ENCODE data around the gene DSTN.

GRCh38 chr20:17609811-17610377 is 40.0 kb downstream of the DSTN start:
- TF ChIP-seq CTCF (IDR thresholded peaks at IDR 0.05; ENCODE audit: extremely low read depth in 1 of 2, insufficient read depth in 1 of 2, low read depth in 1 of 2, low read length in 2 of 2) (no peak), EZH2 (IDR thresholded peaks at IDR 0.05; ENCODE audit: borderline replicate concordance, low read depth, low read length, severe bottlenecking) (no peak), POLR2AphosphoS5 (IDR thresholded peaks at IDR 0.05; ENCODE audit: insufficient read depth, low read depth, low read length) (no peak), POLR2A (IDR thresholded peaks at IDR 0.05; ENCODE audit: low read depth, low read length) (no peak), MAX (IDR thresholded peaks at IDR 0.05; ENCODE audit: insufficient read depth, insufficient read length) (no peak)

All from endothelial cell of umbilical vein (primary cell).